ENCODE measurements around the gene WFIKKN1. TPM values are rescaled to one million over a fixed set of nuclear protein-coding genes. Genes with fewer than 3 reads are reported as not detected.

Gene WFIKKN1
- total and polyA plus RNA-seq, 2 of the 13 experiments (the other 11 are each of a cell fraction or from before 2014, with no cell fraction given), result 1.7 to 4.9 TPM

- TF ChIP-seq GMEB2 (CRISPR knock-in tag; IDR thresholded peaks at IDR 0.05; ENCODE audit: low read depth), result no peak
- 0 out of 2 replicates have a peak, but pooled peaks have one; percentile 26 for TF ChIP-seq ZNF83 (CRISPR knock-in tag; IDR thresholded peaks at IDR 0.05; ENCODE audit: borderline replicate concordance)
- TF ChIP-seq ZNF3 (CRISPR knock-in tag; IDR thresholded peaks at IDR 0.05), result no peak
- TF ChIP-seq ZNF75D (CRISPR knock-in tag; IDR thresholded peaks at IDR 0.05; ENCODE audit: borderline replicate concordance), result no peak
- TF ChIP-seq ZNF275 (CRISPR knock-in tag; IDR thresholded peaks at IDR 0.05; ENCODE audit: borderline replicate concordance), result no peak
- TF ChIP-seq ZNF574 (CRISPR knock-in tag; IDR thresholded peaks at IDR 0.05), result peak; percentile 52; the same call in 1 of the 2 replicates
- no peak for TF ChIP-seq ZNF414 (CRISPR knock-in tag; IDR thresholded peaks at IDR 0.05)
- TF ChIP-seq GRHL1 (CRISPR knock-in tag; conservative IDR thresholded peaks at IDR 0.05), result no peak
- TF ChIP-seq ZNF850 (CRISPR knock-in tag; conservative IDR thresholded peaks at IDR 0.05), result no peak
- TF ChIP-seq RFXAP (CRISPR knock-in tag; IDR thresholded peaks at IDR 0.05; ENCODE audit: borderline replicate concordance), result peak; percentile 26; the same call in 1 of the 2 replicates
- no peak for TF ChIP-seq NKX3-1 (CRISPR knock-in tag; IDR thresholded peaks at IDR 0.05)
- TF ChIP-seq ZFX (CRISPR knock-in tag; IDR thresholded peaks at IDR 0.05; ENCODE audit: low read depth), result peak; percentile 87
- peak; percentile 40; the same call in 1 of the 2 replicates for TF ChIP-seq ZNF446 (CRISPR knock-in tag; IDR thresholded peaks at IDR 0.05)
- no peak; the same call in 1 of the 2 replicates for TF ChIP-seq ZNF616 (CRISPR knock-in tag; IDR thresholded peaks at IDR 0.05; ENCODE audit: low read depth)
- TF ChIP-seq ZNF503 (CRISPR knock-in tag; IDR thresholded peaks at IDR 0.05), result 0 out of 2 replicates have a peak, but pooled peaks have one; percentile 64
- peak; percentile 50; the same call in 1 of the 2 replicates for TF ChIP-seq ARNT2 (CRISPR knock-in tag; IDR thresholded peaks at IDR 0.05; ENCODE audit: low read depth)
- TF ChIP-seq ZNF441 (CRISPR knock-in tag; IDR thresholded peaks at IDR 0.05; ENCODE audit: borderline replicate concordance), result no peak
- TF ChIP-seq EZH2 (conservative IDR thresholded peaks at IDR 0.05; ENCODE audit: low read depth, low read length), result no peak
Measured at GRCh38 chr16:642189-643049, 11.6 kb downstream of the WFIKKN1 start (continued).
